ENCODE measurements around the gene CACNG4.

DNA sequence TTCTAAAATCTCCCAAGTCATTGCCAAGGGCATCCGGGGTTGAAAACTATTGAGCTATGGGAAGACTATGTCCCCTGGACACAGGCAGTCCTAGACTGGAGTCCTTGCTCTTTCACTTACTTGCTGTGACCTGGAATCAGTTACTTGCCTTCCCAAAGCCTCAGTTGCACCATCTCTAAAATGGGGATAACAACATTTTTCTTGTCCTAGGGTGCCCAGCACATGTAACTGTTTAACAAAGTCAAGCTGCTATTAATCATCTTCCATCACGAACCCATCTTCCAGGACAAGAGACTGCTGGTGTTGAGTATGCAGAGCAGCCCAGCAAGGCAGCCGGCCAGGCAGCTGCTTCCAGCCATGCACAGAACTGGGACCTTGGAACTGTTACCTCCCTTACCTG, 9.9 kb upstream of the CACNG4 start:
- TF ChIP-seq, protein P1, sequence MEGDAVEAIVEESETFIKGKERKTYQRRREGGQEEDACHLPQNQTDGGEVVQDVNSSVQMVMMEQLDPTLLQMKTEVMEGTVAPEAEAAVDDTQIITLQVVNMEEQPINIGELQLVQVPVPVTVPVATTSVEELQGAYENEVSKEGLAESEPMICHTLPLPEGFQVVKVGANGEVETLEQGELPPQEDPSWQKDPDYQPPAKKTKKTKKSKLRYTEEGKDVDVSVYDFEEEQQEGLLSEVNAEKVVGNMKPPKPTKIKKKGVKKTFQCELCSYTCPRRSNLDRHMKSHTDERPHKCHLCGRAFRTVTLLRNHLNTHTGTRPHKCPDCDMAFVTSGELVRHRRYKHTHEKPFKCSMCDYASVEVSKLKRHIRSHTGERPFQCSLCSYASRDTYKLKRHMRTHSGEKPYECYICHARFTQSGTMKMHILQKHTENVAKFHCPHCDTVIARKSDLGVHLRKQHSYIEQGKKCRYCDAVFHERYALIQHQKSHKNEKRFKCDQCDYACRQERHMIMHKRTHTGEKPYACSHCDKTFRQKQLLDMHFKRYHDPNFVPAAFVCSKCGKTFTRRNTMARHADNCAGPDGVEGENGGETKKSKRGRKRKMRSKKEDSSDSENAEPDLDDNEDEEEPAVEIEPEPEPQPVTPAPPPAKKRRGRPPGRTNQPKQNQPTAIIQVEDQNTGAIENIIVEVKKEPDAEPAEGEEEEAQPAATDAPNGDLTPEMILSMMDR (IDR thresholded peaks at IDR 0.05; ENCODE audit: poor library complexity, severe bottlenecking), result no peak
- TF ChIP-seq POLR2AphosphoS5 (IDR thresholded peaks at IDR 0.05), result no peak
- no peak for TF ChIP-seq EZH2 (IDR thresholded peaks at IDR 0.05; ENCODE audit: borderline replicate concordance, insufficient read depth, low read length, poor library complexity, severe bottlenecking)
- TF ChIP-seq, protein P2, sequence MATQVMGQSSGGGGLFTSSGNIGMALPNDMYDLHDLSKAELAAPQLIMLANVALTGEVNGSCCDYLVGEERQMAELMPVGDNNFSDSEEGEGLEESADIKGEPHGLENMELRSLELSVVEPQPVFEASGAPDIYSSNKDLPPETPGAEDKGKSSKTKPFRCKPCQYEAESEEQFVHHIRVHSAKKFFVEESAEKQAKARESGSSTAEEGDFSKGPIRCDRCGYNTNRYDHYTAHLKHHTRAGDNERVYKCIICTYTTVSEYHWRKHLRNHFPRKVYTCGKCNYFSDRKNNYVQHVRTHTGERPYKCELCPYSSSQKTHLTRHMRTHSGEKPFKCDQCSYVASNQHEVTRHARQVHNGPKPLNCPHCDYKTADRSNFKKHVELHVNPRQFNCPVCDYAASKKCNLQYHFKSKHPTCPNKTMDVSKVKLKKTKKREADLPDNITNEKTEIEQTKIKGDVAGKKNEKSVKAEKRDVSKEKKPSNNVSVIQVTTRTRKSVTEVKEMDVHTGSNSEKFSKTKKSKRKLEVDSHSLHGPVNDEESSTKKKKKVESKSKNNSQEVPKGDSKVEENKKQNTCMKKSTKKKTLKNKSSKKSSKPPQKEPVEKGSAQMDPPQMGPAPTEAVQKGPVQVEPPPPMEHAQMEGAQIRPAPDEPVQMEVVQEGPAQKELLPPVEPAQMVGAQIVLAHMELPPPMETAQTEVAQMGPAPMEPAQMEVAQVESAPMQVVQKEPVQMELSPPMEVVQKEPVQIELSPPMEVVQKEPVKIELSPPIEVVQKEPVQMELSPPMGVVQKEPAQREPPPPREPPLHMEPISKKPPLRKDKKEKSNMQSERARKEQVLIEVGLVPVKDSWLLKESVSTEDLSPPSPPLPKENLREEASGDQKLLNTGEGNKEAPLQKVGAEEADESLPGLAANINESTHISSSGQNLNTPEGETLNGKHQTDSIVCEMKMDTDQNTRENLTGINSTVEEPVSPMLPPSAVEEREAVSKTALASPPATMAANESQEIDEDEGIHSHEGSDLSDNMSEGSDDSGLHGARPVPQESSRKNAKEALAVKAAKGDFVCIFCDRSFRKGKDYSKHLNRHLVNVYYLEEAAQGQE (IDR thresholded peaks at IDR 0.05; ENCODE audit: borderline replicate concordance), result no peak
- no peak for TF ChIP-seq EP300 (conservative IDR thresholded peaks at IDR 0.05; ENCODE audit: poor library complexity, severe bottlenecking)
- TF ChIP-seq RAD21 (conservative IDR thresholded peaks at IDR 0.05), result no peak
- no peak for TF ChIP-seq MXI1 (conservative IDR thresholded peaks at IDR 0.05; ENCODE audit: poor library complexity, severe bottlenecking)
- no peak for TF ChIP-seq TAF1 (IDR thresholded peaks at IDR 0.05; ENCODE audit: low read depth)

Data from neural cell (in vitro differentiated cells).